ENCODE data around the gene ANO7.

Gene ANO7

DNA sequence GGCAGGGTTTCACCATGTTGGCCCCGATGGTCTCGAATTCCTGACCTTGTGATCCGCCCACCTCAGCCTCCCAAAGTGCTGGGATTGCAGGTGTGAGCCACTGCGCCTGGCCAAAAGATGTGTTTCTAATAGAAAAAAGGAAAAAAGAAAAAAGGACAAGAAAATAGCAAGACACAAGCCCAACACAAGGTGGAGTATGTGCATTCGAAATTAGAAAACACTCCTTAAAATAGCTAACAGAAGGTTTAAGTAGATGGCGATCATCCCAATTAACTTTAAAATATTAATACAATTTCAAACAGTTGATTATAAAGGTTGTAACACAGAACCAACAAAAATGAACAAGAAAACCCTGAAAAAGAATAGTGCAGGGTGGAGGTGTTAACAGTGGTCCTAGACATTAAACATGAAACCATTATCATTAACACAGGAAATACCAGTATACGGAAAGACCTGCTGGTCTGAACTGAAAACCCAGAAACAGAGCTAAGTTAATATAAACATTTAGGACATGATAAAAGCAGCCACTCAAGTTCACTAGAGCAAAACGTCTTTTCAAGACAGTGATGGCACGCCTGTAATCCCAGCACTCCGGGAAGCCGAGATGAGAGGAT, 69.0 kb downstream of the ANO7 start:
- no peak for DNase-seq (ENCODE audit: low read depth, low spot score)
- no peak overlapping the region for H3K4me3 ChIP-seq (ENCODE audit: low read depth, low read length)
- no peak for TF ChIP-seq CTCF (IDR thresholded peaks at IDR 0.05; ENCODE audit: low read depth, low read length)
- in situ Hi-C loops (cut with HindIII; ENCODE audit: low sequenced_read_pairs), result no loop called here

- no peak for TF ChIP-seq CTCF (IDR thresholded peaks at IDR 0.05; ENCODE audit: low read depth, low read length)
- DNase-seq (ENCODE audit: low read depth, low spot score), result no peak
- no peak overlapping the region for H3K4me3 ChIP-seq (ENCODE audit: low read depth, low read length)
- in situ Hi-C loops (cut with HindIII; ENCODE audit: low sequenced_read_pairs), result no loop called here
Observed at GRCh38 chr2:241258505-241259280, 70.2 kb downstream of the ANO7 start.

GRCh38 chr2:241260911-241261310, 72.4 kb downstream of the ANO7 start:
- TF ChIP-seq CTCF (IDR thresholded peaks at IDR 0.05; ENCODE audit: low read depth, low read length), result no peak
- no peak for DNase-seq (ENCODE audit: low read depth, low spot score)
- no peak overlapping the region for H3K4me3 ChIP-seq (ENCODE audit: low read depth, low read length)
- in situ Hi-C loops (cut with HindIII; ENCODE audit: low sequenced_read_pairs), result no loop called here

GRCh38 chr2:241261628-241262027, 73.2 kb downstream of the ANO7 start:
- TF ChIP-seq CTCF (IDR thresholded peaks at IDR 0.05; ENCODE audit: low read depth, low read length), result no peak
- DNase-seq (ENCODE audit: low read depth, low spot score), result no peak
- H3K4me3 ChIP-seq (ENCODE audit: low read depth, low read length), result no peak overlapping the region
- in situ Hi-C loops (cut with HindIII; ENCODE audit: low sequenced_read_pairs), result no loop called here

GRCh38 chr2:241263061-241263460, 74.6 kb downstream of the ANO7 start:
- in situ Hi-C loops (cut with HindIII; ENCODE audit: low sequenced_read_pairs), result no loop called here
- DNase-seq (ENCODE audit: low read depth, low spot score), result no peak
- no peak for TF ChIP-seq CTCF (IDR thresholded peaks at IDR 0.05; ENCODE audit: low read depth, low read length)
- H3K4me3 ChIP-seq (ENCODE audit: low read depth, low read length), result no peak overlapping the region

- H3K4me3 ChIP-seq (ENCODE audit: low read depth, low read length), result no peak overlapping the region
- TF ChIP-seq CTCF (IDR thresholded peaks at IDR 0.05; ENCODE audit: low read depth, low read length), result no peak
- no peak for DNase-seq (ENCODE audit: low read depth, low spot score)
- in situ Hi-C loops (cut with HindIII; ENCODE audit: low sequenced_read_pairs), result no loop called here
Observed at GRCh38 chr2:241265506-241265905, 77.0 kb downstream of the ANO7 start.

Data from astrocyte of the spinal cord (primary cell).